Peyer's patch (tissue), 4 donors: ENCODE results near the gene MYPN.

Experiments
- POLR2A ChIP-seq, 2 donors: fragments of 450-650 bp; IDR thresholded peaks; one replicate each; pipeline ENCODE4 v1.5.1; 2017; ENCODE audit warnings: antibody characterized with exemption in 2 of 2, mild to moderate bottlenecking in 2 of 2, moderate library complexity in 2 of 2
- TF ChIP-seq, protein P1 (sequence below), 6 experiments: fragments of 450-650 bp in 4 of 6; fragments of 200-600 bp in 2 of 6; sonication (generic) in 1 of 6; IDR thresholded peaks; one replicate each; pipeline ENCODE4 v1.5.1; 2017 to 2019; ENCODE audit warnings: antibody characterized with exemption in 6 of 6, mild to moderate bottlenecking in 3 of 6, moderate library complexity in 1 of 6

- TF ChIP-seq, protein P1, sequence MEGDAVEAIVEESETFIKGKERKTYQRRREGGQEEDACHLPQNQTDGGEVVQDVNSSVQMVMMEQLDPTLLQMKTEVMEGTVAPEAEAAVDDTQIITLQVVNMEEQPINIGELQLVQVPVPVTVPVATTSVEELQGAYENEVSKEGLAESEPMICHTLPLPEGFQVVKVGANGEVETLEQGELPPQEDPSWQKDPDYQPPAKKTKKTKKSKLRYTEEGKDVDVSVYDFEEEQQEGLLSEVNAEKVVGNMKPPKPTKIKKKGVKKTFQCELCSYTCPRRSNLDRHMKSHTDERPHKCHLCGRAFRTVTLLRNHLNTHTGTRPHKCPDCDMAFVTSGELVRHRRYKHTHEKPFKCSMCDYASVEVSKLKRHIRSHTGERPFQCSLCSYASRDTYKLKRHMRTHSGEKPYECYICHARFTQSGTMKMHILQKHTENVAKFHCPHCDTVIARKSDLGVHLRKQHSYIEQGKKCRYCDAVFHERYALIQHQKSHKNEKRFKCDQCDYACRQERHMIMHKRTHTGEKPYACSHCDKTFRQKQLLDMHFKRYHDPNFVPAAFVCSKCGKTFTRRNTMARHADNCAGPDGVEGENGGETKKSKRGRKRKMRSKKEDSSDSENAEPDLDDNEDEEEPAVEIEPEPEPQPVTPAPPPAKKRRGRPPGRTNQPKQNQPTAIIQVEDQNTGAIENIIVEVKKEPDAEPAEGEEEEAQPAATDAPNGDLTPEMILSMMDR (IDR thresholded peaks at IDR 0.05) = no peak
- TF ChIP-seq POLR2A (IDR thresholded peaks at IDR 0.05) = no peak
Measured at GRCh38 chr10:68074031-68074774, 35.1 kb upstream of the MYPN start.
